Kidney (tissue), 14 donors: ENCODE data around the gene POLR1C. TPM values are rescaled to one million over a fixed set of nuclear protein-coding genes. Genes with fewer than 3 reads are reported as not detected.

ENCODE experiments used
- DNase-seq, 5 donors: peaks; one replicate each; pipeline ENCODE4 v3.0.0-alpha.2; 2013 to 2020
- FAIRE-seq: peaks from 2 replicates; lab custom pipeline; 2012; peaks lifted over from hg19 to GRCh38; lab: Jason Lieb, UNC
- H3K27ac ChIP-seq, 2 donors: one replicate each; pipeline ENCODE4 v1.7.0; 2013; ENCODE audit warnings: low read depth in 2 of 2, low read length in 2 of 2, inconsistent platforms in 1 of 2
- H3K27me3 ChIP-seq: one replicate; pipeline ENCODE4 v1.7.1; 2013; ENCODE audit warnings: low read length, inconsistent platforms; ENCODE audit not compliant: control insufficient read depth, insufficient read depth
- H3K36me3 ChIP-seq, 3 donors: one replicate each; pipeline versions ENCODE4 v1.7.0 to v1.7.1; 2013; ENCODE audit warnings: low read length in 3 of 3, control low read depth in 1 of 3, inconsistent platforms in 1 of 3; ENCODE audit not compliant: insufficient read depth in 3 of 3, control insufficient read depth in 2 of 3
- H3K4me1 ChIP-seq, 3 donors: one replicate each; pipeline versions ENCODE4 v1.7.0 to v1.7.1; 2013; ENCODE audit warnings: low read length in 3 of 3, inconsistent platforms in 1 of 3, low read depth in 1 of 3; ENCODE audit not compliant: control insufficient read depth in 2 of 3, insufficient read depth in 2 of 3
- H3K4me3 ChIP-seq, 3 donors: one replicate each; pipeline versions ENCODE4 v1.7.0 to v1.8.1; 2013; ENCODE audit warnings: low read length in 3 of 3, control low read depth in 1 of 3, inconsistent platforms in 1 of 3
- H3K9ac ChIP-seq, 3 donors: one replicate each; pipeline versions ENCODE4 v1.7.0 to v1.7.1; 2013; ENCODE audit warnings: low read length in 3 of 3, control low read depth in 1 of 3, inconsistent platforms in 1 of 3
- H3K9me3 ChIP-seq, 3 donors: one replicate each; pipeline versions ENCODE4 v1.7.0 to v1.7.1; 2013; ENCODE audit warnings: low read length in 3 of 3, control low read depth in 1 of 3, inconsistent platforms in 1 of 3; ENCODE audit not compliant: control insufficient read depth in 2 of 3, insufficient read depth in 1 of 3
- CTCF ChIP-seq: IDR thresholded peaks from 3 replicates; pipeline ENCODE4 v1.5.1; 2012; ENCODE audit warnings: mild to moderate bottlenecking, moderate library complexity, borderline replicate concordance; ENCODE audit not compliant: insufficient read depth; ENCODE audit errors: extremely low read depth
- intact Hi-C: fragments of 100-400 bp; cut with DNase I; formaldehyde crosslinking; loops from one replicate; pipeline ENCODE4 v1.11.1; 2022
- polyA plus RNA-seq: library from polyadenylated mRNA; stranded (reverse); fragments of 350-450 nt; fragmentation: Illumina TruSeq; extraction: RNeasy Lipid Tissue Mini Kit (QIAGEN cat#74804); gene quantifications from one replicate; pipeline ENCODE4 v1.2.3, GENCODE V29; 2014; ENCODE audit warnings: low read depth, low replicate concordance; ENCODE audit not compliant: insufficient read depth
- total RNA-seq: library from RNA; stranded (reverse); fragmentation: NEBNext Ultra II Directional; extraction: Animal tissue kit (Norgen Biotek cat#: 25700); gene quantifications from one replicate; pipeline ENCODE4 v1.2.1, GENCODE V29; 2021
- donor health status: control.
- donor health status: control.
- donor health status: control.
- donor health status: control.
- donor health status: control.
- donor health status: DM: yes; HTN: yes; CAD: no.
- donor health status: Normal renal cell carcinoma (clear cell type).

POLR1C gene
- total and polyA plus RNA-seq, 2 donors from 2014 or later, result 27.5 to 41.3 TPM

GRCh38 chr6:43504756-43505593, 11.9 kb upstream of the POLR1C start:
- DNase-seq, result no peak
- no peak overlapping the region for H3K27ac ChIP-seq
- peaks cover 1 to 41% (median 22%) of the 10 kb centered on the region in 3 donors for H3K36me3 ChIP-seq
- FAIRE-seq, result no peak
- H3K27me3 ChIP-seq, result no peaks in the 10 kb centered on the region
- H3K4me3 ChIP-seq, result no peak overlapping the region
- H3K9ac ChIP-seq, result no peak overlapping the region
- H3K4me1 ChIP-seq, result peaks cover 0 to 10% (median 4%) of the 10 kb centered on the region in 3 donors
- TF ChIP-seq CTCF, result no peak
- intact Hi-C loops, result loop anchor here (10.0 kb wide), 1 partner anchor 50 kb away; the partner anchor contains the start of gene DLK2
- no peaks in the 10 kb centered on the region for H3K9me3 ChIP-seq

- no peaks in the 10 kb centered on the region for H3K27me3 ChIP-seq
- peaks cover 0 to 14% (median 4%) of the 10 kb centered on the region in 3 donors for H3K4me1 ChIP-seq
- DNase-seq (no peak), FAIRE-seq (no peak)
- no peak overlapping the region for H3K27ac ChIP-seq
- no peak overlapping the region for H3K4me3 ChIP-seq
- no peaks in the 10 kb centered on the region for H3K9me3 ChIP-seq
- no peak for TF ChIP-seq CTCF
- intact Hi-C loops, result loop anchor here (10.0 kb wide), 1 partner anchor 51 kb away; the partner anchor contains the start of gene DLK2
- peaks cover 0 to 34% (median 14%) of the 10 kb centered on the region in 3 donors for H3K36me3 ChIP-seq
- no peak overlapping the region for H3K9ac ChIP-seq
These were observed 11.2 kb upstream of the POLR1C start for GRCh38 chr6:43505718-43506117.

GRCh38 chr6:43506171-43506570, 10.7 kb upstream of the POLR1C start:
- peaks cover 0 to 16% (median 4%) of the 10 kb centered on the region in 3 donors for H3K4me1 ChIP-seq
- DNase-seq (no peak), FAIRE-seq (no peak)
- H3K27me3 ChIP-seq, result no peaks in the 10 kb centered on the region
- no peak overlapping the region for H3K27ac ChIP-seq
- no peaks in the 10 kb centered on the region for H3K9me3 ChIP-seq
- TF ChIP-seq CTCF, result no peak
- H3K4me3 ChIP-seq, result no peak overlapping the region
- no peak overlapping the region for H3K9ac ChIP-seq
- H3K36me3 ChIP-seq, result peaks cover 0 to 29% (median 13%) of the 10 kb centered on the region in 3 donors
- intact Hi-C loops, result loop anchor here (10.0 kb wide), 1 partner anchor 51 kb away; the partner anchor contains the start of gene DLK2
